Testis (tissue), 2 donors: ENCODE data around the gene CFAP90.

Source experiments
- POLR2A ChIP-seq: fragments of 450-650 bp; IDR thresholded peaks from one replicate; pipeline ENCODE4 v1.6.1; 2017; ENCODE audit warnings: antibody characterized with exemption, mild to moderate bottlenecking, moderate library complexity
- TF ChIP-seq, protein P1 (sequence below), 3 experiments: fragments of 450-650 bp in 2 of 3; fragments of 200-600 bp in 1 of 3; sonication (generic) in 1 of 3; IDR thresholded peaks; one replicate each; pipeline ENCODE4 v1.5.1; 2016 to 2019; ENCODE audit warnings: antibody characterized with exemption in 3 of 3, mild to moderate bottlenecking in 2 of 3, moderate library complexity in 1 of 3

DNA sequence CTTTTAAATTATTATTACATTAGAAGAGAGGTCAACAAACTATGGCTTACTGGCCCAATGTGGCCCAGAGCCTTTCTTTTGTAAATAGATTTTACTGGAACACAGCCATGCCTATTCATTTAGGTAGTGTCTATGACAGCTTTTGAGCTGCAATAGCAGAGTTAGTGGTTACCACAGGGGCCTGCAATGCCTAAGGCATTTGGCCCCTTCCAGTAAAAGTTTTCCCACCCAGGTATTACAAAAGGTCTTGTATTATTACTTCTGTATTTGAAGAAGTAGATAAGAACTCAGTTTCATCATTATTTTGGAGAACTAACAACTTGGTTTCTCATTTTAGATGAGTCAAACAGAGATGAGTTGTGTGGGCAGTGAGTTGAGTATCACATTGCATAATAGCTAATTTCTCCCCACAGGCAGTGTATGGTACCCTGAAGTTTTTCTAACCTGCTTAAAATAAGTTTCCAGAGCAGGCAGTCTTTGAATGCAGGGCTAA lies 27.5 kb upstream of the CFAP90 start:
- no peak for TF ChIP-seq POLR2A
- TF ChIP-seq, protein P1, sequence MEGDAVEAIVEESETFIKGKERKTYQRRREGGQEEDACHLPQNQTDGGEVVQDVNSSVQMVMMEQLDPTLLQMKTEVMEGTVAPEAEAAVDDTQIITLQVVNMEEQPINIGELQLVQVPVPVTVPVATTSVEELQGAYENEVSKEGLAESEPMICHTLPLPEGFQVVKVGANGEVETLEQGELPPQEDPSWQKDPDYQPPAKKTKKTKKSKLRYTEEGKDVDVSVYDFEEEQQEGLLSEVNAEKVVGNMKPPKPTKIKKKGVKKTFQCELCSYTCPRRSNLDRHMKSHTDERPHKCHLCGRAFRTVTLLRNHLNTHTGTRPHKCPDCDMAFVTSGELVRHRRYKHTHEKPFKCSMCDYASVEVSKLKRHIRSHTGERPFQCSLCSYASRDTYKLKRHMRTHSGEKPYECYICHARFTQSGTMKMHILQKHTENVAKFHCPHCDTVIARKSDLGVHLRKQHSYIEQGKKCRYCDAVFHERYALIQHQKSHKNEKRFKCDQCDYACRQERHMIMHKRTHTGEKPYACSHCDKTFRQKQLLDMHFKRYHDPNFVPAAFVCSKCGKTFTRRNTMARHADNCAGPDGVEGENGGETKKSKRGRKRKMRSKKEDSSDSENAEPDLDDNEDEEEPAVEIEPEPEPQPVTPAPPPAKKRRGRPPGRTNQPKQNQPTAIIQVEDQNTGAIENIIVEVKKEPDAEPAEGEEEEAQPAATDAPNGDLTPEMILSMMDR (IDR thresholded peaks at IDR 0.05): no peak
